HUES6 (cell line): ENCODE measurements around the gene SOWAHC.
A peak's percentile ranks its signal among the peaks of the same experiment; 100 is the strongest.

Source experiments
- H3K27ac ChIP-seq: 2 replicates; pipeline ENCODE4 v1.7.0; 2013; ENCODE audit warnings: low read depth, mild to moderate bottlenecking, low read length, inconsistent platforms
- H3K27me3 ChIP-seq: 2 replicates; pipeline ENCODE4 v1.6.1; 2013; ENCODE audit warnings: low read length; ENCODE audit not compliant: control insufficient read depth, insufficient read depth
- H3K36me3 ChIP-seq: 2 replicates; pipeline ENCODE4 v1.6.1; 2013; ENCODE audit warnings: low read length; ENCODE audit not compliant: control insufficient read depth, insufficient read depth
- H3K4me1 ChIP-seq: 2 replicates; pipeline ENCODE4 v1.6.1; 2013; ENCODE audit warnings: low read length; ENCODE audit not compliant: control insufficient read depth, insufficient read depth
- H3K4me3 ChIP-seq: 2 replicates; pipeline ENCODE4 v1.5.1; 2013; ENCODE audit warnings: low read depth, low read length
- H3K9ac ChIP-seq: one replicate; pipeline ENCODE4 v1.6.1; 2013; ENCODE audit warnings: mild to moderate bottlenecking, low read length
- H3K9me3 ChIP-seq: 2 replicates; pipeline ENCODE4 v1.6.1; 2013; ENCODE audit warnings: low read depth, low read length; ENCODE audit not compliant: control insufficient read depth, insufficient read depth

The SOWAHC gene

DNA sequence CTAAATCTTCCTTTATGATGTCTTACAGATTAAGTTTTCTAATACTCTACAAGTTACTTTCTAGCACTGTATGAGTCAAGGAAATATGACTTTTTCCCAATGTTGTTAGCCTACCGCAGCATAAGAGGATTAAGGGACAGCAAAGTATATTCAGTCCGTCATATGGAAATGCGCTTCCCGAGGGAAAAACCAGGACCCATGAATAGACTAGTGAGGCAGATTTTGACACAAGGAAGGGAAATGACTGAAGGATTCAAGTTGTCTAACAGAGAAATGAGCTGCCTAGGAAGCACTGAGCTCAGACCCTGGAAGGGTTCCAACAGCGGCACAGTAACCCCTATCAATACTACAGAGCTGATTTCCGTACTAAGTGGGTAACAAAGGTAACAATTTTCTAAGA, 12.4 kb upstream of the SOWAHC start:
- Histone ChIP-seq H3K4me3 (no peak overlapping the region), H3K9ac (no peak overlapping the region), H3K36me3 (peaks cover 3% of the 10 kb centered on the region; the same call in 1 of the 2 replicates), H3K27ac (no peak overlapping the region), H3K4me1 (peaks cover 28% of the 10 kb centered on the region), H3K27me3 (no peaks in the 10 kb centered on the region), H3K9me3 (no peaks in the 10 kb centered on the region)

DNA sequence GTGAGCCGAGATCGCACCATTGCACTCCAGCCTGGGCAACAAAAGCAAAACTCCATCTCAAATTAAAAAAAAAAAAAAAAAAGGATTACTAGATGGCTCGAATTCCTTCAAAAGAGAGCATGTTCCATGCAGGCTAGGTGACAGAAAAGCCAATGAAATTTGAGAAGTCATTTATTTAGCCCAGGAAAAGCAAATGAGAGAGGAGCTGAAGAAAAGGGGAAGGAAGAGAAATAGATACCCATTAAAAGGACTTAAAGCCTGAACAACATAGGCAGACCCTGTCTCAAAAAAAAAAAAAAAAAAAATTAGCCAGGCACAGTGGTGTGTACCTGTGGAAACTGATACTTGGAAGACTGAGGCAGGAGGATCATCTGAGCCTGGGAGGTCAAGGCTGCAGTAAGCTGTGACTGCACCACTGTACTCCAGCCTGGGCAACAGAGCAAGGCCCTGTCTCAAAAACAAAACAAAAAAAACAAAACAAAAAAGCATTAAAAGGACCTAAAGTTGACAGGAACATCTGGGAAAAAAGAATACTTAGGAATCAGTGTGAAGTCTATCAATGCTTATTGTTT, 11.5 kb upstream of the SOWAHC start:
- Histone ChIP-seq H3K9me3 (no peaks in the 10 kb centered on the region), H3K36me3 (no peaks in the 10 kb centered on the region), H3K4me3 (no peak overlapping the region), H3K27ac (no peak overlapping the region), H3K4me1 (peaks cover 31% of the 10 kb centered on the region), H3K9ac (no peak overlapping the region), H3K27me3 (no peaks in the 10 kb centered on the region)

DNA sequence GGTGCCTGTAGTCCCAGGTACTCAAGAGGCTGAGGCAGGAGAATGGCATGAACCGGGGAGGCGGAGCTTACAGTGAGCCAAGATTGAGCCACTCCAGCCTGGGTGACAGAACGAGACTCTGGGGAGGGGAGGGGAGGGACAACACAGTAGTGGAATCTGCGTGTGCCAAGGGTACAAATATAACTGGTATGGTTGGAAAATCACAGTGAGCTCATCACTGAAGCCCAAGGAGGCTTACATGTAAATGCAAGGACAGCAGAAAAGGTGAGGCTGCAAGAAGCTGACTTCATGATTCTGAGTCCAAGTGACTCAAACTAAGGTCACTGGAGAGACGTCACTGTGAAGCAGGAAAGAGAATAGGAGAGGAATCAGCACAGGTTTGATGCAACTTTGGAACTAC, 9.6 kb upstream of the SOWAHC start:
- H3K9ac ChIP-seq = no peak overlapping the region
- no peak overlapping the region for H3K27ac ChIP-seq
- no peaks in the 10 kb centered on the region for H3K36me3 ChIP-seq
- H3K4me1 ChIP-seq = peaks cover 50% of the 10 kb centered on the region
- H3K9me3 ChIP-seq = no peaks in the 10 kb centered on the region
- no peaks in the 10 kb centered on the region for H3K27me3 ChIP-seq
- H3K4me3 ChIP-seq = no peak overlapping the region

DNA sequence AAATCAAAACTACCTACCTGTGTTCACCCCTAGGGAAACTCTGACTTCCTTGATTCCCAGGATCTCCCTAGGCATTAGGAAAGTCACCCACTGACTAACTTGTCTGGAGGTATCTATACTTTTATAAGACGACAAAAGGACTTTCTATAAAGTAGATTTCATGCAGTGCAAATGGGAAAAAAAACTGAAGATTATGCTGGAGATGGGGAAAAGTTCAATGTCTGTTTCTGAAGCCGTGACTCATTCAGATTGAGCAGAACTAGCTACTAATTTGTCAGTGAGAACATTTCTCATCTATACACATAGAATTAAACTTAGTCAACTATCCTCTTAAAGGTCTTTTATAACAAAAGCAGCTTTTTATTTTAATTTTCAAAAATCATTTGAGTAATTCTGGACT, 6.4 kb upstream of the SOWAHC start:
- Histone ChIP-seq H3K9ac (no peak overlapping the region), H3K4me1 (peaks cover 37% of the 10 kb centered on the region), H3K27me3 (no peaks in the 10 kb centered on the region), H3K27ac (no peak overlapping the region), H3K36me3 (no peaks in the 10 kb centered on the region), H3K4me3 (no peak overlapping the region), H3K9me3 (no peaks in the 10 kb centered on the region)

DNA sequence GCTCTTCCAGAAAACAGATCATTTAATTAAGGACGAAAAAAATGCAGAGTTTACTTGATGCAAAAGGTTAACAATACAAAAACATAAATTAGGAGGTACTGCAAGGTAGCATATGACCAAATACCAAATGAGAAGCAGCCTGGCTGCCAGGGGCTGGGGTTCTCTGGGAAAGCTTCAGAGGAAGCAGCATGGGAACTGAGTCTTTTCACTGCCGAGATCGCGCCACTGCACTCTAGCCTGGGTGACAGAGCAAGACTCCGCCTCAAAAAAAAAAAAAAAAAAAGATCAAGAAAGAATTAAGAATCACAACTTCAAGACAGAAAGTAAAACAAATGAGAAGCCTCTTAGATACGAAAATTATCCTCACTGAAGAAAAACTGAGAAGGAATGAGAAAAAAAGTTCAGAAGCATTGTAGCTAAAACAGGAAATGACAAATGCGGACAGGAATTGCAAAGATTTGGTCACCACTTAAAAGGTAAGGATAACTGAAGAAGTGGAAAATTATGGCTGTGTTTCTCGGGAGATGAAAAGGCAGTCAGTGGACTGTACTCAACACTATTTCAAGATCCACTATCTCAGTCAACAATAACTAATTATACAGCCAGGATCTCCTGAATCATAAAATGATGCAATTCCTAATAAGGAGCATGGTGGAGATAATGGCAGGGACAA, 4.7 kb upstream of the SOWAHC start:
- no peaks in the 10 kb centered on the region for H3K9me3 ChIP-seq
- H3K27ac ChIP-seq = peak overlapping the region; percentile 39; the same call in 1 of the 2 replicates
- H3K36me3 ChIP-seq = no peaks in the 10 kb centered on the region
- H3K4me1 ChIP-seq = peaks cover 37% of the 10 kb centered on the region
- H3K27me3 ChIP-seq = no peaks in the 10 kb centered on the region
- peak overlapping the region; percentile 16; the same call in 1 of the 2 replicates for H3K4me3 ChIP-seq
- H3K9ac ChIP-seq = no peak overlapping the region

DNA sequence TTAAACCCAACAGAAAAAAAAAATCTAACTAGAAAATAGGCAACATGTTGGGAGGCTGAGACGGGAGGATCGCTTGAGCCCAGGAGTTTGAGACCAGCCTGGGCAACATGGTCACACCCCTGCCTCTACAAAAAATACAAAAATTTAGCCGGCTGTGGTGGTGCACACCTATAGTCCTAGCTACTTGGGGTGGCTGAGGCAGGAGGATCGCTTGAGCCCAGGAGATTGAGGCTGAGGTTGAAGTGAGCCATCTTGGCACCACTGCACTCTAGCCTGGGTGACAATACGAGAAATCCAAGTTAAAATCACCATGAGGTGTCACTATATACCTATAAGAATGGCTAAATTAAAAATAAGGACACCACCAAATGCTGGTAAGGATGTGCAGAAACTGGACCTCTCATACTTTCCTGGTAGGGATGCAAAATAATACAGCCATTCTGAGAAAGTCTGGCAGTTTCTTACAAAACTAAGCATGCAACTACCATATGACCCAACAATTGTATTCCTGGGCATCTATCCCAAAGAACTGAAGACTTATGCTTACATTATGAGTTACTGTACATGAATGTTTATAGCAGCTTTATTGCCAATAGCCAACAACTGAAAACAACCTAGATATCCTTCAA, 2.6 kb upstream of the SOWAHC start:
- Histone ChIP-seq H3K9ac (no peak overlapping the region), H3K4me3 (peak overlapping the region; percentile 91; the same call in 1 of the 2 replicates), H3K27ac (no peak overlapping the region), H3K36me3 (no peaks in the 10 kb centered on the region), H3K27me3 (peaks cover 12% of the 10 kb centered on the region), H3K9me3 (no peaks in the 10 kb centered on the region), H3K4me1 (peaks cover 39% of the 10 kb centered on the region)

DNA sequence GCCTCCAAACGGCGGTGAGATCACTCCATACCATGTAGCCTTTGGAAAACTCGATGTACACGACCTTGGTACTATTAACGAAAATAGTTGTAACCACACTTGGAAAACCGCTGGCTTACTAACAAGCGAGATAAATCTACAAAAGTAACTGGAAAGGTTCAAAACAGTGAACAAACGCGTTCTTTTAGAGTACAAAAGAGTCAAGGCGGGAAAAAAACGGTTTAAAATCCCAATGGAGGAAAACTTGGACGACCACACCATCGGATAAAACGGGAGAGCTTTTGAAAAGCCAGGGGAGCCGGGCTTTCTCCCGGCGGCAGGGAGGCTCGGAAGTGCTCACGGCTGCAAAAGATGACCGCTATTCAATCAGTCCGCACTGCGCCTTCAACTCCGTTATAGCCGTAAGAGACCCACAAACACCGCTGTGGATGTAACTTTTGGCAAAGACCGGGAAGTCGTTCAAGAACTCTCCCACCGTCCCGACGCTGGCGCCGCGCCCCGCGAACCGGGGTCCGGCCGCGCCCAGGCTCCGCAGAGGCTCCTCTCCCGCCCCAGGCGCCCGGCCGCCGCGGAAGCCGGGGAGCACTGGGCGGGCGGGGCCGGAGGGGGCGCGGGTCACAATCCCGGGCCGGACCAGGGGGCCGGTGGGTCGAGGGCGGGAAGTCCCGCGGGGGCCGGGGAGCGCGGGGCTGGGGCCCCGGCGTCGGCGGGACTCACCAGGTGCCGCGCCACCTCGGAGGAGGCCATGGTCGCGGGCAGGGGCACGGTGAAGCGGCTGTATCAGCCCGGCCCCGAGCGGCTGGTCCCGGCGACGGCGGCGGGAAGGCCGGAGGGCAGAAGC, 863 bp upstream of the SOWAHC start:
- H3K27ac ChIP-seq = peak overlapping the region; percentile 83; the same call in 1 of the 2 replicates
- H3K4me3 ChIP-seq = peak overlapping the region; percentile 91
- H3K9me3 ChIP-seq = no peaks in the 10 kb centered on the region
- H3K36me3 ChIP-seq = no peaks in the 10 kb centered on the region
- H3K4me1 ChIP-seq = peaks cover 33% of the 10 kb centered on the region
- peaks cover 12% of the 10 kb centered on the region for H3K27me3 ChIP-seq
- H3K9ac ChIP-seq = peak overlapping the region; percentile 76

DNA sequence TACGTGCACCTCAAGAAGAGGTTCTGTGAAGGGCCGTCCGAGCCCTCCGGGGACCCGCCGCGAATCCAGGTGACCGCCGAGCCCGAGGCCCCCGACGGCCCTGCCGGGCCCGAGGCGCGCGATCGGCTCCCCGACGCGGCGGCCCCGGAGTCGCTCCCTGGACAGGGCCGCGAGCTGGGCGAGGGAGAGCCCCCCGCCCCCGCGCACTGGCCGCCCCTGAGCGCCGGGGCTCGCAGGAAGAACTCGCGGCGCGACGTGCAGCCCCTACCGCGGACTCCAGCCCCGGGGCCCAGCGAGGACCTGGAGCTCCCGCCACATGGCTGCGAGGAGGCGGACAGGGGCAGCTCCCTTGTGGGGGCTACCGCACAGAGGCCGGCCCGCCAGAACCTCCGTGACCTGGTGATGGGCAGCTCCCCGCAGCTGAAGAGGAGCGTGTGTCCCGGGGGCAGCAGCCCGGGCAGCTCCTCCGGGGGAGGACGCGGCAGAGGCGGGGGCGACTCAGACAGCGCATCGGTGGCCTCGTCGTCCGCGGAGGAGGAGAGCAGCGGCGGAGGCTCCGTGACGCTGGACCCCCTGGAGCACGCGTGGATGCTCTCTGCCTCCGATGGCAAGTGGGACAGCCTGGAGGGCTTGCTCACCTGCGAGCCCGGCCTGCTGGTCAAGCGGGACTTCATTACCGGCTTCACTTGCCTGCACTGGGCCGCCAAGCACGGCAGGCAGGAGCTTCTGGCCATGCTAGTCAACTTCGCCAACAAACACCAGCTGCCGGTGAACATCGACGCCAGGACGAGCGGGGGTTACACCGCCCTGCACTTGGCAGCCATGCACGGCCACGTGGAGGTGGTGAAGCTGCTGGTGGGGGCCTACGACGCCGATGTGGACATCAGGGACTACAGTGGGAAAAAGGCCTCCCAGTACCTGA, 812 bp downstream of the SOWAHC start:
- H3K9ac ChIP-seq = peak overlapping the region; percentile 84
- peaks cover 12% of the 10 kb centered on the region for H3K27me3 ChIP-seq
- H3K27ac ChIP-seq = peak overlapping the region; percentile 41; the same call in 1 of the 2 replicates
- H3K4me3 ChIP-seq = peak overlapping the region; percentile 91
- no peaks in the 10 kb centered on the region for H3K9me3 ChIP-seq
- H3K4me1 ChIP-seq = peaks cover 18% of the 10 kb centered on the region
- no peaks in the 10 kb centered on the region for H3K36me3 ChIP-seq

DNA sequence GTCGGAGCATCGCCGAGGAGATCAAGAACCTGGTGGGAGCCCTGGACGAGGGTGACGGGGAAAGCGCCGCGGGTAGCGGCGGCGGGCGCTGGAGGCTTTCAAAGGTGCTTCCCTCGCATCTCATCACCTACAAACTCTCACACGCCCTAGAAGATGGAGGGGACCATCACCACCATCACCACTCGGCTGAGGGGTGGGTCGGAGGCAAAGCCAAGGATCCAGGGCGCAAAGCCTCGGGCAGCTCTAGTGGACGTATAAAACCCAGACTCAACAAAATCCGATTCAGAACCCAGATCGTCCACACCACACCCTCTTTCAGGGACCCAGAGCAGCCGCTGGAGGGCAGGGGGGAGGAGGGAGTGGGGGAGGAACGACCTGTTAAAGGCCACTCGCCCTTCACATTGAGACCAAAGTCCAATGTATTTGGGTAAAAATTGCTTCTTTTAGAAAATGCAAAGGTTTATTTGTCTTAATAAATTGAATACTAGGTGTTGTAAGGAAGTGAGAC, 1.5 kb downstream of the SOWAHC start:
- Histone ChIP-seq H3K4me1 (peaks cover 18% of the 10 kb centered on the region), H3K9ac (peak overlapping the region; percentile 84), H3K27me3 (peaks cover 12% of the 10 kb centered on the region), H3K9me3 (no peaks in the 10 kb centered on the region), H3K4me3 (peak overlapping the region; percentile 91), H3K27ac (no peak overlapping the region), H3K36me3 (no peaks in the 10 kb centered on the region)

DNA sequence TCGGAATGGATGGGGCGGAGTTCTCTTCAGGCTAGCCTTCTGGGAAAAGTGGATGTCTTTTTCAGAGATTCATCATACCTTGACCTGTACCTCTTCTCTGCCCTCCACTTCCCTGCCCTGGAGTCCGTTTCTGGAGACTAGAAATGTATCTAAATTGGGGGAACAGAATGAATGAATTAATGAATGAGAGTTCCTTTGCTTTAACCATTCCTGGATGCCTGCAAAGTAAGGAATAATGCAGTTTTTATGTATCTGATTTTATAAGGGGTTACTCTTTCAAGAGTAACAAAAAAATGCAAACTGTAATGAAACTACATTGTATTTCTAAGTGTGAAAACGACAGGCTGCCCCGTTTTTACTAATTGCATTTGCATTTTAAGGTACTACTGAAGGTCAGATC, 2.0 kb downstream of the SOWAHC start:
- peaks cover 12% of the 10 kb centered on the region for H3K27me3 ChIP-seq
- no peaks in the 10 kb centered on the region for H3K9me3 ChIP-seq
- no peak overlapping the region for H3K27ac ChIP-seq
- H3K36me3 ChIP-seq = no peaks in the 10 kb centered on the region
- peak overlapping the region; percentile 91 for H3K4me3 ChIP-seq
- peaks cover 18% of the 10 kb centered on the region for H3K4me1 ChIP-seq
- no peak overlapping the region for H3K9ac ChIP-seq
